ENCODE measurements around the gene PALM3.
A peak's percentile ranks its signal among the peaks of the same experiment; 100 is the strongest.

PALM3 gene

DNA sequence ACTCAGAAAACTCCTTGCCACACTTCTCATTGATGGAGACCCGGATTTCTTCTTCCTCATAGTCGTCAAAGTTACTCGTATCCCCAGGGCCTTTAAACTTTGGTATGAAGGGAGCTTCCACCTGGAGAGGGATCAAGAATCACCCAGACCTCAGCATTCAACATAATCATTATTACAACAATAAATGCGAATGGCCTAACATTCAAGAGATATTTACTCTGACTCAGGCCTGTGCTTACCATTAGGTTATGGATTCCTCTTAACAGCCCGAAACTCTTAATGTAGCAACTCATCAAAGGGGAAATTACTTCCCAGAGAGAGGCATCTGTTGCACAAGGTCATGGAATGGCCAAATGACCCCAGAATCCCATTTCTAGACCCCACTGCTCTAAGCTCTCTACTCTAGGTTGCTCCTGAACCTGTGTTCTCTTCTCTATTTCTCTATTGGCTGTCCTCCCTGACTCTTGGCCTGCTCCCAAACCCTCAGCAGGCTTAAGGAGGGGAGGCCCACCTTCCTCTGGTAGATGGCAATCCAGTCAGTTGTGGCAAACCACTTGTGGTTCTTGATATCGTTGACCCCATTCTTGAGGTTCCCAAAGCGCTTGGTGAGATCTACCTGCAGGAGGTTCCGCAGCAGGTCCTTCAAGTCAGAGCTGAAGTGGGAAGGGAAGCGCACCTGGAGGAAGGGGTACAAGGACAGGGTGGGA is 31.4 kb upstream of the PALM3 start:
- H3K36me3 Mint-ChIP-seq (ENCODE audit: low read depth), result peaks cover 66% of the 10 kb centered on the region
- H3K4me3 Mint-ChIP-seq, result no peak overlapping the region
- intact Hi-C loops (cut with micrococcal nuclease), result no loop called here
- H3K4me1 Mint-ChIP-seq (ENCODE audit: low read depth), result peaks cover 21% of the 10 kb centered on the region
- H3K27ac Mint-ChIP-seq, result no peak overlapping the region
- no peaks in the 10 kb centered on the region for H3K27me3 Mint-ChIP-seq
- peaks cover 9% of the 10 kb centered on the region for H3K9me3 Mint-ChIP-seq

DNA sequence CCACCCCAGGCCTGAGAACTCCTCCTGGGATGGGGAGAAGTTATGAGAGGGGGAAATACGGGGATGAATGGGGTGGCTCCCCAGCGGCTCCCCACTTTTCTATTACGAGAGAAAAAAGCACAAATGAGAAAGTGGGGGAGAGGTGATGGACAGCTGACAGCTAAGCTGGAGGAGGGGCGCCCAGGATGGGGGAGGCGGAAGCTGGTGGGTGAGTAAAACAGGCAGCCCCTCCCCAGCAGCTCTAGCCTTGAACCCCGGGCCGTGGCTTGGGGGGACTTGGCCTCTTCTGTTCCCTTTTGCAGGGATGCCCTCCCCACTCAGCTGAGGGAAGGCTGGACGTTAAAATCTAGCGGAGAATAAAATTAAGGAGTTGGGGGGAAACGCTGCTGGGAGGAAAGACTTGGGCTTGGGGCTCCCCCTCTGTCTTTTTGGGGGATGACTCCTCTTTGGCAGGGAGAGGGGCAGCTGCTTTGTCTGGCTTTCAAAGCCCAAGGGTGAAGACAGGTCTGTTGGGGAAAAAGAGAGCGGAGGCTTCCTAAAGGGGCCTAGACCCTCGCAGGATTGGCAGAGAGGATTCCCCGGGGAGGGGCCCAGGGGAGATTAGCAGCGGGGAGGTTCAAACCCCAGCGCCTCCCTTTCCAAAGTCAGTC is 30.1 kb upstream of the PALM3 start:
- Mint-ChIP-seq H3K27me3 (no peaks in the 10 kb centered on the region), H3K27ac (peak overlapping the region; percentile 96), H3K9me3 (peaks cover 9% of the 10 kb centered on the region), H3K4me1 (ENCODE audit: low read depth) (peaks cover 27% of the 10 kb centered on the region), H3K36me3 (ENCODE audit: low read depth) (peaks cover 66% of the 10 kb centered on the region), H3K4me3 (peak overlapping the region; percentile 94)
- intact Hi-C loops (cut with micrococcal nuclease), result loop anchor here (2.0 kb wide), 1 partner anchor 25 kb away; the partner anchor contains the start of gene PRKACA

DNA sequence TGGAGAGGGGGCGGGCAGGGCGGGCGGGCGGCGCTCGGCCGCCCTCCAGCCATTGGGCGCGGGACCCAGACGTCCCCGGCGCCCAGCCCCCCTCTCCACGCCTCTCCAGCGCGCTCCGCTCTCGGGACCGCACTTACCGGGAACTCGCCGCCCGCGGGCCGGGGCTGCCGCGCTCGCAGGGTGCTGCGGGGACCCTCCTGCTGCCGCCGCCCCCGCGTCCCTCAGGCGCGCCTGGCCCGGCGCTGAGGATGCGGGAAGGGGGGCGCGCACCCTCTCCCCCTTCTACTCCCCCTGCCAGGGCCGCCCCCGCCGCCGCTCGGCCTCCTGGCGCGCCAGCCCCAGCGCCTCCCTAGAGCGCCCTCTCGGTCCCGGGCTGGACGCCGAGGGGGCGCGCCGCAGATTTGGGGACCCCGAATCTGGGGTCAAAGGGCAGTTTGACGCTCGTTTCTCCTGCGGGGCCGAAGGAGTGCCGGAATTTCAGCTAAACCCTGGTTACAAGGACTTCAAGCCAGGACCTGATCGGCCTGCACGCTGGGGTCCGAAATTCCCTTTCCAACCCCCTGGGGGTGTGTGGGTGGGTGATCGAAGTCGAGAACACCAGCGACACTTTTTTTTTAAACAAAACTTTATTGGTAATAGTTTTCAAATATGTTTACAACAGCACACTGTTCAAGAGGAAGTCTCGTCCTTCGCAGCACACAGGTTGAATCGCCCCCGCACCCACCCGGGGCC is 29.4 kb upstream of the PALM3 start:
- H3K36me3 Mint-ChIP-seq (ENCODE audit: low read depth), result peaks cover 63% of the 10 kb centered on the region
- intact Hi-C loops (cut with micrococcal nuclease), result loop anchor here (2.0 kb wide), 1 partner anchor 26 kb away; the partner anchor contains the start of gene PRKACA
- peak overlapping the region; percentile 94 for H3K4me3 Mint-ChIP-seq
- peak overlapping the region; percentile 96 for H3K27ac Mint-ChIP-seq
- peaks cover 27% of the 10 kb centered on the region for H3K4me1 Mint-ChIP-seq (ENCODE audit: low read depth)
- H3K9me3 Mint-ChIP-seq, result peaks cover 9% of the 10 kb centered on the region
- H3K27me3 Mint-ChIP-seq, result no peaks in the 10 kb centered on the region

DNA sequence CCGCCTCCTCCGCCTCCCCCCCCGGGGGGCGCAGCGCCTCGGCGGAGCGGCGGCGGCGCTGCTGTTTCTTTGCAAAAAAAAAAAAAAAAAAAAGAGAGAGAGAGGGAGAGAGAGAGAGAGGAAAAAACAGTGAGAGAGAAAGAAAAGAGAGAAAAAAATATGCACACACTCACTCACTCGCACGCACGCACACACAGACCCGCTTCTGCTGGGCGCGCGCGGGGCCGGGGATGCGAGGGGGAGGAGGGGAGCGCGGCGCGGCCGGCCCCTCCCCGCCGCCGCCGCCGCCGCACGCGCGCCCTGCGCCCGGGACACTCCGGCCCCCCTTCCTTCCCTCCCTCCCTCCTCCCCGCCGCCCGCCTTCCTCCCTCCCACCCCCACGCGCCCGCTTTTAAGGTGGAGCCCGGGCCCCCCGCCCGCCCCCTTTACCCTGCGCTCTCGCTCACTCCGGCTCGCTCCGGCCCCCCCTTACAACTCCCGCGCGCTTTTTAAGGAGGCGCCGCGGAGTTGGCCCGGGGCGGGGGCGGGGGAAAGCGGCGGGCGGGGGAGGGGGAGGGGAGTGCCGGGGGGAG is 28.7 kb upstream of the PALM3 start, which contains the start of gene SAMD1:
TSS of gene SAMD1 (minus strand) at position 243 of the 572 bp plus-strand sequence.
- H3K4me1 Mint-ChIP-seq (ENCODE audit: low read depth), result peaks cover 27% of the 10 kb centered on the region
- peaks cover 61% of the 10 kb centered on the region for H3K36me3 Mint-ChIP-seq (ENCODE audit: low read depth)
- H3K27me3 Mint-ChIP-seq, result no peaks in the 10 kb centered on the region
- intact Hi-C loops (cut with micrococcal nuclease), result loop anchor here (2.0 kb wide), 1 partner anchor 26 kb away; the partner anchor contains the start of gene PRKACA
- peaks cover 9% of the 10 kb centered on the region for H3K9me3 Mint-ChIP-seq
- peak within 1 kb of the TSS; percentile 94 for H3K4me3 Mint-ChIP-seq
- peak within 1 kb of the TSS; percentile 96 for H3K27ac Mint-ChIP-seq

DNA sequence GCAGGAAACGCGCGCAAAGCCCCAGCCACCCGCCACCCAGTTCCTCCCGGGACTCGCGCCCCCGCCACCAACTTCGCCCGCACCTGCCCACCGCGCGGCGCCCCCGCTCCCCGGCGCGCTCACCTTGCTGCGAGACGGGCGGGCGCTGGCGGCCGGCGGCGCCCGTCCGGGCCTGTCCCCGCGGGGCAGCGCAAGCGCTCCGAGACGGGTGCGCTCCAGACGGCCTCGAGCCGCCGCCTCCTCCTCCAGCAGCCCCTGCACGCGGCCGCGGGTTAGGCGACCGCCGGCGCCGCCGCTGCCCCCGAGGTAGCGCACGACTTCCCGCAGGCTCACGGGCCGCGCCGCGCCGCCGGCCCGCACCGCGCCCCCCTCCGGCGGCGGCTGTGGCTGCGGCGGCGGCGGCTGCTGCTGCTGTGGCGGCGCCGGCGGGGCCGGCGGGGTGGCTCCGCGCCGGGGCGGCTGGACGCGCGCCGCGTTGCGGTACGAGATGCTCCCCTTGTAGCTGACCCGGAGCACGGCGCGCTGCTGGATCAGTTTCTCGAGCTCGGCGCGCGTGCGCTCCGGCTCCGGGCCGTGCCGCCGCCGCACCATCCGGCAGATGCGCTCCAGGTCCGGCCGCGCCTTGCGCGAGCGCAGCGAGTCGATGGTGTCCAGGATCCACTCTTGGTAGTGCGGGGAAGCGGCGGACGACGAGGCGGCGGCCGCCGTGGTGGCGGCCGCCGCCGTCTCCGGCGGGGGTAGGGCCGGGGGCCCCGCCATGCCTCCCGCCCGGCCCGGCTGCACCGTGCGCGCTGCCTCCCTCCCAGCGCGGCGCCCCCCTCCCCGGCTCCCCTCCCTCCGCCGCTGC is 28.0 kb upstream of the PALM3 start:
- H3K4me1 Mint-ChIP-seq (ENCODE audit: low read depth), result peaks cover 27% of the 10 kb centered on the region
- H3K9me3 Mint-ChIP-seq, result peaks cover 9% of the 10 kb centered on the region
- no peaks in the 10 kb centered on the region for H3K27me3 Mint-ChIP-seq
- H3K4me3 Mint-ChIP-seq, result peak overlapping the region; percentile 82
- intact Hi-C loops (cut with micrococcal nuclease), result loop anchor here (1.0 to 2.0 kb wide), 2 partner anchors 9 to 27 kb away; partner anchors contain the start of gene PRKACA
- H3K27ac Mint-ChIP-seq, result peak overlapping the region; percentile 96
- H3K36me3 Mint-ChIP-seq (ENCODE audit: low read depth), result peaks cover 61% of the 10 kb centered on the region

DNA sequence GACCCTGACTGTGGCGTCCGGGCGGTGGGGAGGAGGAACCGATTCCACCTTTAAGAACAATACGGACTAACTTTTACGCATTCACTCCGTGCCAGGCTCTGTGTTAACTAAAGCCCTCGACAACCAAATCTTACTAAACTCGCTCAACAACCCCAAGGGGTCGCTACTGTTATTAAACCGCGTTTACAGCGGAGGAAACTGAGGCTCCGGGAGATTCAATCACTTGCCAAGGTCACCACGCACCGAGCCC is 27.5 kb upstream of the PALM3 start:
- Mint-ChIP-seq H3K27ac (peak overlapping the region; percentile 5), H3K4me1 (ENCODE audit: low read depth) (peaks cover 27% of the 10 kb centered on the region), H3K9me3 (peaks cover 9% of the 10 kb centered on the region), H3K36me3 (ENCODE audit: low read depth) (peaks cover 56% of the 10 kb centered on the region), H3K4me3 (peak overlapping the region; percentile 69), H3K27me3 (no peaks in the 10 kb centered on the region)
- intact Hi-C loops (cut with micrococcal nuclease), result loop anchor here (1.0 kb wide), 1 partner anchor 8 kb away; no protein-coding TSS in a partner anchor

DNA sequence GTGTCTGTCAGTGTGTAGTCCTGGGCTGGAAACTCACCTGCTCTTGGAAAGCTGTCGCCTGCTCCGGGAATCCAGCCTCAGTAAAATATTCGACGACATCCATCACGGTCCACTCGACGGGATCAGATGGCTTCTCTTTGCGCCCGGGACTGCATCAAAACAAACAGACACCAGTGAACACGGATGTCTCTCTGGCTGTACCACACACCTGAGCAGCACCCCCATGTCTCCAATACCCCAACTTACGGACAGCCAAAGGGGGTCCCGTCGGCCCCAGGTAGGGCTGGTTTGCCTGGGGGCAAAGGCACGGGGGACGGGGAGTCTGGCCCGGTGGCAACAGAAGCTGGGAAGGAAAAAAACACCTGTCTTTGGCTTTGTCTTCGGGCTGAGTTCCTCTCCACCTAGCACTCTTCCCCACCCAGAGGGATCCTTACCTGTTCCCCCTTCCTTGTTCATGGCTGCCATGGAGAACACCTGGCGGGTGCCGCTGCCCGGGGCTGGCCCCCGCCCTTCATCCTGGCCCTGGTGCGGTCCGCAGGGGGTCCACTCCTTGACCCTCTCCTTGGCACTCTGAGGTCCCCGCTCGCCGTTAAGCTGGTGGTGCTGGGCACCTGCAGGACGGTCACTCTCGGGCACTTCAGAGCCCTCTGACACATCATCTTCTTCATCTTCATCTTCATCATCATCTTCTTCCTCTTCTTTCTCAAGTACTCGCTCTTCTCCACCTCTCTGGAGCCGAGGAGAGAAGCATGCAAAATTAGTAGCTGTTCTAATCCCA is 26.9 kb upstream of the PALM3 start:
- Mint-ChIP-seq H3K27me3 (no peaks in the 10 kb centered on the region), H3K4me3 (peak overlapping the region; percentile 69), H3K27ac (peak overlapping the region; percentile 5), H3K36me3 (ENCODE audit: low read depth) (peaks cover 56% of the 10 kb centered on the region), H3K9me3 (peaks cover 8% of the 10 kb centered on the region), H3K4me1 (ENCODE audit: low read depth) (peaks cover 27% of the 10 kb centered on the region)
- intact Hi-C loops (cut with micrococcal nuclease), result loop anchor here (1.0 kb wide), 1 partner anchor 8 kb away; no protein-coding TSS in a partner anchor

DNA sequence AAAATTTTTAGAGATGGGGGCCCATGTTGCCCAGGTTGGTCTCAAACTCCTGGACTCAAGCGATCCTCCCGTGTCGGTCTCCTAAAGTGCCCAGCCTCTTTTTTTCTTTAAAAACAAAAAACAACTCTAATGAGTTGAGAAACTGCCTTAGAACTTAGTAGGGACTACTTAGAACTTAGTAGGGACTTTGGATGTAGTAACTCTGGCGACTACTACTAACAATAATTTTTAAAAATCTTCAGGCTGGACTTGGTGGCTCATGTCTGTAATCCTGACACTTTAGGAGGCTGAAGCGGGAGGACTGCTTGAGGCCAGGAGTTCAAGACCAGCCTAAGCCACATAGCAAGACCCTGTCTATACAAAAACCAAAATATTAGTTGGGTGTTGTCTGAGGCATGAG is 24.2 kb upstream of the PALM3 start:
- H3K27ac Mint-ChIP-seq, result no peak overlapping the region

DNA sequence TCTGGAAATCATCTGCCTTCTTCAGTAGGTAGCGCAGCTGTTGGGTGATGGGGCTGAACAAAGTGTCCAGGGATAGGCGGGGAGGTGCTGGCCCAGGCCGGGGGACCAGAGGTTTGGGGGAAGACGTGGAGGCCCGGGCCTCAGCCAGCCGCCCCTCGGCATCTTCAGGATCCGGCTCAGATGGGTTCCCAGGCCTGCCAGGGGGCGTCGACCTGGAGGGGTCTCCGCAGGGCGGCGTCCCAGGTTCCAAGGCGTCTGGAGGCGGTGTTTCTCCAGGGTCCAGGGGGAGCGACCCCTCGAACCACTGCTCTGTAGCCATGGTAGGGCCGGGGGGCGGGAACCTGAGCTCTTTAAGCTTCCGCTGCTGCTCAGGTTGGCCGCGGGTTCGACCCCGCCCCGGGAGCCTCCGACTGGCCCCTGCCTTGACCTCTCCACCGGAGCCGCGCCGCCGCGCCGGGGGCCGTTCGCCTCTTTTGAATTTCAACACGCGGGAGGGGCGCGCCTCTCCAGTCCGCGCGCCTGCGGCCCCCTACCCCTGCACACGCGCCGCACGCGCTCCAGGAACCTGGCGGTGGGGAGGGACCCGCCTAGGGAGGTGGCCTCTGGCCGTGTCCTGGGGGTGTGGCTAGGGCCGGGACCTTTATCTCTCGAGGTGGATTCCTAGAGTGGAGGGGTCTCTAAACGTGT is 23.6 kb upstream of the PALM3 start, which contains the start of gene C19orf67:
TSS of gene C19orf67 (minus strand) at position 475 of the 687 bp plus-strand sequence. CDS start at position 319, 156 bp downstream.
- no peak within 1 kb of the TSS for H3K4me3 Mint-ChIP-seq
- no peaks in the 10 kb centered on the region for H3K27me3 Mint-ChIP-seq
- intact Hi-C loops (cut with micrococcal nuclease), result no loop called here
- no peaks in the 10 kb centered on the region for H3K9me3 Mint-ChIP-seq
- H3K36me3 Mint-ChIP-seq (ENCODE audit: low read depth), result peaks cover 42% of the 10 kb centered on the region
- H3K4me1 Mint-ChIP-seq (ENCODE audit: low read depth), result peaks cover 25% of the 10 kb centered on the region
- H3K27ac Mint-ChIP-seq, result no peak within 1 kb of the TSS

More for the DNA sequence above, 24.2 kb upstream of the PALM3 start:
- H3K27me3 Mint-ChIP-seq, result no peaks in the 10 kb centered on the region
- peaks cover 42% of the 10 kb centered on the region for H3K36me3 Mint-ChIP-seq (ENCODE audit: low read depth)
- H3K4me3 Mint-ChIP-seq, result no peak overlapping the region
- intact Hi-C loops (cut with micrococcal nuclease), result no loop called here
- peaks cover 21% of the 10 kb centered on the region for H3K4me1 Mint-ChIP-seq (ENCODE audit: low read depth)
- no peaks in the 10 kb centered on the region for H3K9me3 Mint-ChIP-seq

DNA sequence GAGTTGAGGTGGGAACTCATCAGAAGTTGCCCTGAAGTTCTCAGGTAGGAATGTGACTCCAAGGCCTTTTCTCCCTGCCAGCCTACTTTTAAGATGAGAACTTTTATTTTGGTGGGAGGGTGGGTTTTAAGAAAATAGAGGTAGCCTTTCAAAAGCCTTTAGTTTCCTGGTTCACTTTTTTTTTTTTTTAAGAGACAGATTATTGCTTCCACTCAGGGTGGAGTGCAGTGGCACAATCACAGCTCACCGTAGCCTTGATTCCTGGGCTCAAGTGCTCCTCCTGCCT is 20.7 kb upstream of the PALM3 start:
- H3K4me3 Mint-ChIP-seq, result peak overlapping the region; percentile 93
- H3K36me3 Mint-ChIP-seq (ENCODE audit: low read depth), result peaks cover 23% of the 10 kb centered on the region
- intact Hi-C loops (cut with micrococcal nuclease), result loop anchor here (5.0 kb wide), 2 partner anchors 35 to 285 kb away; partner anchors contain the start of genes PRKACA and ZSWIM4
- peaks cover 23% of the 10 kb centered on the region for H3K4me1 Mint-ChIP-seq (ENCODE audit: low read depth)
- H3K9me3 Mint-ChIP-seq, result no peaks in the 10 kb centered on the region
- H3K27ac Mint-ChIP-seq, result peak overlapping the region; percentile 93
- no peaks in the 10 kb centered on the region for H3K27me3 Mint-ChIP-seq

DNA sequence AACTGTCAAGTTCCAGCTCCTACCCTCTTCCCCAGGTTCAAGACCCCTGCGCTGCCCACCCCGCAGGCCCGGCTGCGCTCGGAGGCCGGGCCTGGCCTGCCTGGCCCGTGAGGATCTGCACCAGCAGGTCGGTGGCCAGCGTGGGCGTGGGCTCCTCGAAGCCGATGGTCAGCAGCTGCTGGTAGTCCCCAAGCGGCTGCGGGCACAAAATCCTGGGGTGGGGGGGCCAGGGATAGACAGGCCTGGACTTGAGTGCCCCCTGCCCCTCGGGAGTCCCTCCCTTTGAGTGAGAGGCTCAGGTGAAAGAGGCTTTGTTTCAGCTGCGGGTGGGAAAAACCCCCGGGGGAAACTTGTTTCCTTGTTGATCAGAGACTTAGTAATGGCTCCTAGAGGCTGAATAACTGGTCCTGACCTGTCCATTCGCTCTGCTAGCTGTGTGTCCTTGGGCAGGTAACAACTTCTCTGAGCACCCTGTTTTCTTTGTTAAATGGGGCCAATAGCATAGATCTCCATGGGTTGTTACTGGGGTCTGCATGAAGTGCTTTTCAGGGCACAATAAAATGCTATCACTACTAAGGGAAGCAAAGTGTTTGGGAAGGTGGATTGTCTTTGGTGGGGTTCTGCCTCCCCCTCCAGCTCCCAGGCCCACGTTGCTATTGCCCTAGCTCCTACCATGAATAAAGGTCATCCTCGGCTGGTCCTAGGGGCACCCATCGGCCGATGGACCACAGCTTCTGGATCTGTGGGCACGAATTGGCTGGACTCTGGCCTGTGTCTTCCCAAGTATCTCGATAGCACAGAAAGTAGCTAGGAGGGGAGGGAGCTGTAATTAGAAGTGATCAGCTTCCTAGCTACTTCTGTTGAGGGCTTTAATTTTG is 20.2 kb upstream of the PALM3 start:
- Mint-ChIP-seq H3K27ac (peak overlapping the region; percentile 93), H3K36me3 (ENCODE audit: low read depth) (peaks cover 17% of the 10 kb centered on the region), H3K9me3 (no peaks in the 10 kb centered on the region), H3K27me3 (no peaks in the 10 kb centered on the region), H3K4me3 (peak overlapping the region; percentile 93), H3K4me1 (ENCODE audit: low read depth) (peaks cover 28% of the 10 kb centered on the region)
- intact Hi-C loops (cut with micrococcal nuclease), result loop anchor here (1.0 to 5.0 kb wide), 4 partner anchors 7 to 285 kb away; partner anchors contain the start of genes ASF1B, PRKACA and ZSWIM4
